IPS DF 6.9 (cell line): ENCODE results near the gene PARD3B.

Experiments
- DNase-seq: peaks from one replicate; pipeline ENCODE4 v3.0.0-alpha.2; 2013; ENCODE audit warnings: low read depth, low spot score
- H3K27ac ChIP-seq: one replicate; pipeline ENCODE4 v1.5.1; 2013; ENCODE audit warnings: low read length, control low read depth
- H3K27me3 ChIP-seq: 2 replicates; pipeline ENCODE4 v1.6.1; 2013; ENCODE audit warnings: mild to moderate bottlenecking, low read length; ENCODE audit not compliant: control insufficient read depth, insufficient read depth
- H3K36me3 ChIP-seq: 2 replicates; pipeline ENCODE4 v1.6.1; 2013; ENCODE audit warnings: low read length; ENCODE audit not compliant: control insufficient read depth, insufficient read depth
- H3K4me1 ChIP-seq: 2 replicates; pipeline ENCODE4 v1.6.1; 2013; ENCODE audit warnings: low read length; ENCODE audit not compliant: control insufficient read depth, insufficient read depth
- H3K4me3 ChIP-seq: 2 replicates; pipeline ENCODE4 v1.5.1; 2013; ENCODE audit warnings: mild to moderate bottlenecking, low read length
- H3K9me3 ChIP-seq: 2 replicates; pipeline ENCODE4 v1.6.1; 2013; ENCODE audit warnings: low read length, inconsistent platforms; ENCODE audit not compliant: control insufficient read depth, insufficient read depth
- WGBS: extraction: QIAGEN DNeasy Blood & Tissue Kit; methylation state at CpG from one replicate; pipeline ENCODE4 v1.1.7; 2013; ENCODE audit warnings: mixed read lengths, missing lambda C conversion rate; ENCODE audit not compliant: insufficient read length, insufficient coverage; 5-methylcytosine and 5-hydroxymethylcytosine counted together

PARD3B gene

DNA sequence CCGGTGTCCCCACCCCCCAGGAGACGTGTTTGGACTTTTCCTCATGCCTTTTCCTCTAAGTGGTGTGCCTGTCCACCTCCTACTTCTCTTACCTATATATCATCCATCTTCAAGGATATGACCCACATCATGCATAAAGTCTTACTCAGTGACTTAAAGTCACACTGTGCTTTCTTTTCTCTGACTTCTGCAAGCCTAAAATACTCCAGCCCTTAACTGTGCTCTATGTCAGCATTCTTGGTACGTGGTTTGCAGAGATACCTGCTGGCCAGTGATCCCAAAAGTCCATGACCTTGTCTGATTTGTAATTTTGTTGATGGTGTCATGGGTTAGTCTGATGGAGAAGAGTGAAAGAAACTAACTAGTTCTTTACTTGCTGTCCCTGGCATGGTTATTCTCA is 743.4 kb downstream of the PARD3B start:
- no peak for DNase-seq
- Histone ChIP-seq H3K9me3 (no peaks in the 10 kb centered on the region), H3K4me1 (no peaks in the 10 kb centered on the region; the same call in 1 of the 2 replicates), H3K27ac (no peak overlapping the region), H3K27me3 (no peaks in the 10 kb centered on the region), H3K36me3 (no peaks in the 10 kb centered on the region; the same call in 1 of the 2 replicates), H3K4me3 (no peak overlapping the region)
- WGBS, result no CpG with 5 or more reads among the region's 3 CpGs

DNA sequence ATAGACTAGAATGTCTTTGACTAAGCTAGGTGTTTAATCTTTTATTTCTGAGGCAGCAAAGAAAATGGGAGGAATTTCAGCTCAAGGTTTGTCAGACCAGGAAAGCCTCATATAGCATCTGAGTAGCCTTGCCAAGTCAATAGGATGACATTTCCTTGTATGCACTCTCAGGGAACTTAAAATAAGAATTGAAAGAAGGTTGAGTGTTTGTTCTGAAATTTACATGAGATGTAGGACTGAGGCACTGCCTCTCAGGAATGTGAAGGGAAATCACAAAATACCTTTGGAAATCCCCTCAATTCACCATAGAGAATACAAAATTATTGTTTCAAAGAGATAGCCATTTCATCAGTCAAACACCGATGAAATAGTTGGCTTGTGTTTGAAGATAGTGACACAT is 745.0 kb downstream of the PARD3B start:
- Histone ChIP-seq H3K27me3 (no peaks in the 10 kb centered on the region), H3K4me1 (no peaks in the 10 kb centered on the region), H3K4me3 (no peak overlapping the region), H3K27ac (no peak overlapping the region), H3K36me3 (no peaks in the 10 kb centered on the region; the same call in 1 of the 2 replicates), H3K9me3 (no peaks in the 10 kb centered on the region)
- WGBS, result no CpG with 5 or more reads among the region's 1 CpG
- DNase-seq, result no peak

DNA sequence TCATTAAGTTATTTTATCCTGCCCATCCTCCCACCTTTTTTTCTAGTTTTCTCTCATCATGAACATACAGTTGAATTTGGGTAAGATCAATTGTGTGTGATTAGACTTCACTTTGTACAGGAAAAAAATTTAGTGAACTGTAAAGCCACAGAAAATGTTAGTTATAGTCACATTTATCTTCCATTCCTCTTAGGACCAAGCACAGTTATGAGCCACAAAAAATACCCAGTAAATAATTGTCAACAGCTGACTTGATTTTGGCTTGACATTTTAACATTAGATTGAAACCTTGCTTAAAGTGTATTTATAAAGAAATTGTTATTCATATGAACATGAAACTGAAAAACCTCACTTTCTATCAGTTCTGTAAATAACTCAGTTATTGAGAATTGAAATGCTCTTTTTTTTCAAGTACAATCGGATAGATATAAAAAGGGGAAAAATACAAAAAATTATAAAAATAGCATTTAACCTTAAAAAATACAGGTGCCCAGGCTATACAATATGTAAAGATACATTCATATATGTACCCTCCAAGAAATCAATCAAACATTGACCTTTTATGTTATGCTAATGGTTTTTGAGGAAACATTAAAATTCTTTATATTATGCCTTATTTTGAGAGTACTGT is 747.5 kb downstream of the PARD3B start:
- no peaks in the 10 kb centered on the region for H3K9me3 ChIP-seq
- H3K27ac ChIP-seq, result no peak overlapping the region
- H3K27me3 ChIP-seq, result no peaks in the 10 kb centered on the region
- H3K4me1 ChIP-seq, result no peaks in the 10 kb centered on the region
- H3K4me3 ChIP-seq, result no peak overlapping the region
- WGBS, result no CpG with 5 or more reads among the region's 1 CpG
- DNase-seq, result no peak
- no peaks in the 10 kb centered on the region; the same call in 1 of the 2 replicates for H3K36me3 ChIP-seq

DNA sequence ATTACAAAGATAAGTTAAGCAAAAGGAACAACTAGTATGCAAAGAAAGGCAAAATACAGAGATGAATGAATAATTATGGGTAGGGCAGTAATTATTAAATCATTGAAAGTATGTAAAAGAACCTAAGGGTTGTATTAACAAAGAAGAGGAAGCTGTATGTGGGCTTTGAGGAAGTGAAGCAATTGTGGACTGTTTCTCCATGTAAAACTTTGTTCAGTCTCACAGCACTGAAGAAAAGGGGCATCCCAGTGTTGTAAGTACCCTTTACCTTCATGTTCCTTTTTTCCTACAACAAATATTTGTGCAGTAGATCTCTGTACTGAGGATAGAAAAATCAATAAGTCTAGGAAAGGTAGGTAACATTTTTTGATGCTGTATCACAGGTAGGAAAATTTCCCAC is 748.3 kb downstream of the PARD3B start:
- no peaks in the 10 kb centered on the region for H3K4me1 ChIP-seq
- H3K27ac ChIP-seq, result no peak overlapping the region
- H3K9me3 ChIP-seq, result no peaks in the 10 kb centered on the region
- DNase-seq, result no peak
- H3K4me3 ChIP-seq, result no peak overlapping the region
- H3K36me3 ChIP-seq, result no peaks in the 10 kb centered on the region; the same call in 1 of the 2 replicates
- H3K27me3 ChIP-seq, result no peaks in the 10 kb centered on the region

DNA sequence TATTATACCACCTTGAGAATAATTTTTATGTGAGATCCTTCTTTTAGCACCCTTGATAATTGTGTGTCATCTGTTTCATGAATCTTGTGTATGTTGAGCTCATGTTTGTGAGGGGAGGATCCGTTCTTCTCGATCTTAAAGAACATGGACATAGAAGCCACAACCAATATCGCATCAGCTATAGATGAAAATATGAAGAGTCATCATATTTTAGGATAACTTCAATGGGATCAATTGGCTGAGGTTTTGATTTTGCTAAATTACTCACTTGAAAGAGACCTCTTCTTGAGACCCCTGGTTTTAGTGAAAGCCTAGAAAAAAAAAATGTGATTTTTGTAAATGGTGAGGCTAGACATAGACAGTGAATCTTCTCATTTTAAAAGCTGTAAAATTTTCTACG is 751.7 kb downstream of the PARD3B start:
- Histone ChIP-seq H3K27me3 (no peaks in the 10 kb centered on the region), H3K4me1 (no peaks in the 10 kb centered on the region), H3K27ac (no peak overlapping the region), H3K9me3 (no peaks in the 10 kb centered on the region), H3K4me3 (no peak overlapping the region), H3K36me3 (no peaks in the 10 kb centered on the region)
- no peak for DNase-seq
- WGBS, result no CpG with 5 or more reads among the region's 4 CpGs

DNA sequence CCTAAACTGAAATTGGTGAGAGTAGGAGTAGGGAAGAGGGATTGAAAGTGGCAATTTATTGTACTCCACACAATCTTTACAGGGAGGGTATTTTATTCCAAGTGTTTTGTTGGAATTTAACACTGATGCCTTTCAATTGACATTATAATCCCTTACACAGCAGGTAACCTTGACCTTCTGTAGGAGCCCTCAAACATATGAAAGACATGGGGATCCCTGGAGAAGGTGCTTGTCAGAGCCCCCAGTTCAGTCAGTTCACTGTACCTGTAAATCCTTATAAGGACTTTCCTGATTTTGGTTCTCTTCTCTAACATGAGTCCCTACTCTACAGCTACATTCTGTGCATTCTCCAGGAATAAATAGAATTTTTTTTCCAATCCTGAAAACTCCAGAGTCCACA is 752.1 kb downstream of the PARD3B start:
- Histone ChIP-seq H3K4me1 (no peaks in the 10 kb centered on the region), H3K27me3 (no peaks in the 10 kb centered on the region), H3K4me3 (no peak overlapping the region), H3K27ac (no peak overlapping the region), H3K9me3 (no peaks in the 10 kb centered on the region), H3K36me3 (no peaks in the 10 kb centered on the region)
- no peak for DNase-seq

DNA sequence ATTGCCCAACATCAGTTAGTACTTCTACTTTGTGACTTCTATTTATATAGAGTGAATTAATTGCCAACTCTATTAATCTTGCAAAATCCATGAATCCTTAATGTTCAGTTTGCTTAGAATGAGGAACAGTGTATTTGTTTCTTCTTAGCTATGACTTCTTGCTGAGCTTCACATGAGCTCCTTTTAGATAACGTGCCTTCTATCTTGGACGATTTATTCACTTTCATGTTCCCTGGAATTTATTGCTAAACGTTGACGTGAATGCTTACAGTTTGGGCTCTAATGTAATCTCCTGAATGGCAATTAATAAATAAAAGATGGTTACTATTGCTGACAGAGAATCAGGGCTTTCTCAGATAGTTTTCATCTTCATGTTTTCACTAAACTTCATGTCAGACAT is 752.6 kb downstream of the PARD3B start:
- Histone ChIP-seq H3K9me3 (no peaks in the 10 kb centered on the region), H3K4me3 (no peak overlapping the region), H3K27ac (no peak overlapping the region), H3K36me3 (no peaks in the 10 kb centered on the region), H3K27me3 (no peaks in the 10 kb centered on the region), H3K4me1 (no peaks in the 10 kb centered on the region)
- no CpG with 5 or more reads among the region's 4 CpGs for WGBS
- no peak for DNase-seq

DNA sequence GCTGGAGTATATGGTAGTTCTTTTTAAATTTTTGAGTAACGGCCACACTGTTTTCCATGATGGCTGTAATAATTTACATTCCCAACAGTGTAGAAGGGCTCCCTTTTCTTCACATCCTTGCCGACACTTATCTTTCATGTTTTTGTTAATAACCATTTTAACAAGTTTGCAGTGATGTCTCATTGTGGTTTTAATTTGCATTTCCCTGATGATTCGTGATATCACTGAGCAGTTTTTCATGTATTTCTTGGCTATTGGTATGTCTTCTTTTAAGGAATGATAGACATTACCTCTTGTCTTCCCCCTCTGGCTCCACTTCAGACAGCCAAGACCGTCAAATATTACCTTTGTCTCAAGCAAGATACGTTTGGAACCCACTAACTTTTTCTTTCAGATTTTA is 765.9 kb downstream of the PARD3B start:
- H3K36me3 ChIP-seq, result no peaks in the 10 kb centered on the region
- no peaks in the 10 kb centered on the region for H3K4me1 ChIP-seq
- DNase-seq, result no peak
- no peak overlapping the region for H3K4me3 ChIP-seq
- no peaks in the 10 kb centered on the region for H3K27me3 ChIP-seq
- no CpG with 5 or more reads among the region's 5 CpGs for WGBS
- no peaks in the 10 kb centered on the region for H3K9me3 ChIP-seq
- no peak overlapping the region for H3K27ac ChIP-seq

DNA sequence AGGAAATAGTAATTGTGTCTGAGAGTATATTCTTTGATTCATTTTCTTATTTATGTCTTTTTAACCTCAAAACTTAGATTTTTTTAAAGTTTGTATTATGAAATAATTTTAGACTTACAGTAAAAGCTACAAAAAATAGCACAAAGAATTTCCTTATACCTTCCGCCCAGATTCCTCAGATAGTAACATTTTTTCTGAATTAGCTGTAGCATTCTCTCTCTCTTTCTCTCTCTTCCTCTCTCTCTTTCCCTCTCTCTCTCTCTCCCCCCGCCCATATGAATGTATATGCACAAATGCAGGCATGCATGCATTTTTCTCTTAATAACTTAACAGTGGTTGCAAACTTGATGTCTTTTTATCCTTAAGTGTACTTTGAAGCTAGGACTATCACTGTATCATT is 776.0 kb downstream of the PARD3B start:
- Histone ChIP-seq H3K27ac (no peak overlapping the region), H3K9me3 (no peaks in the 10 kb centered on the region; the same call in 1 of the 2 replicates), H3K4me1 (no peaks in the 10 kb centered on the region), H3K36me3 (no peaks in the 10 kb centered on the region), H3K27me3 (no peaks in the 10 kb centered on the region), H3K4me3 (no peak overlapping the region)
- WGBS, result no CpG with 5 or more reads among the region's 2 CpGs
- DNase-seq, result no peak

DNA sequence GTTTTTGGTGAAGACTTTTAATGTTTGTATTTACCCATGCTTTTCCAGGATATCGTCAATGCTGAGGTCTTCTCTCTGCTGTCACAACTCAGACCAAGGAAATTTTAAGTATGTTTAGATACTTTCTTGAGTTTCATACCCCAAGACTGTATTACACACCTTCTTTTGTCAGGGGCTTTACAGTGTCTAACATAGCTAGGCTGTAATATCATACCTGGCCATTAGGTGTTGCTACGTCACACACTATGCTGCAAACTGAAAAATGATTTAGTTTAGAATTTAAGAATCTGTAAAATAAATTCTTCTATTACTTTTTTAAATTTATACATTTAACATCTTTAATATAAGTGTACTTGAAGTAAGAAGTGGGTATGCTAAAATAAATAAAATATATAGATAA is 778.7 kb downstream of the PARD3B start:
- Histone ChIP-seq H3K27ac (no peak overlapping the region), H3K4me3 (no peak overlapping the region), H3K27me3 (no peaks in the 10 kb centered on the region), H3K36me3 (no peaks in the 10 kb centered on the region), H3K4me1 (no peaks in the 10 kb centered on the region), H3K9me3 (no peaks in the 10 kb centered on the region; the same call in 1 of the 2 replicates)
- WGBS, result no CpG with 5 or more reads among the region's 2 CpGs
- DNase-seq, result peak; percentile 13

DNA sequence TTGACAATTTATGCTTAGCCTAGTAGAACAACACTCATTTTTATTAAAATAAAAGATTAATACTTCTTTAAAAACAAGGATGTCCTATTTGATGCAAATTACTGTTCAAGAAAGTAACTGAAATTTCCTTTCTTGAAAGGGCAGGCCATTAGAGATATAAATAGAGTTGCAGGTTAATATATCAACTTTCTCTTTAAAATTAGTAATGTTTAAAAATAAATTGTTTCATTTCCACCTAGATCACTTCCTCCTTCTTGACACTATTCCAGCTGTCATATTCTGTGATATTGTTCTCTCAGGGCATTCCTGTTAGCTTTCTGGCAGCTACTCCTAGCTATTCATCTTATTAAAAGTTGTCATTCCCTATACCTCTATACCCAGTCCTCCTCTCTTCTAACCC is 779.1 kb downstream of the PARD3B start:
- Histone ChIP-seq H3K9me3 (no peaks in the 10 kb centered on the region; the same call in 1 of the 2 replicates), H3K27ac (no peak overlapping the region), H3K4me1 (no peaks in the 10 kb centered on the region), H3K27me3 (no peaks in the 10 kb centered on the region), H3K4me3 (no peak overlapping the region), H3K36me3 (no peaks in the 10 kb centered on the region)
- DNase-seq, result no peak
